ENCODE data around the gene RPS19BP1. TPM values are rescaled to one million over a fixed set of nuclear protein-coding genes. Genes with fewer than 3 reads are reported as not detected.

Gene RPS19BP1
- total RNA-seq (100 to 1,000 TPM in 5 of 9 donors, 10 to 100 TPM in 4; 80.4 to 250 (median 139) TPM), polyA plus RNA-seq (100 to 1,000 TPM in 2 of 3 donors, 10 to 100 TPM in 1; 39.5 to 217 (median 174) TPM)
- long read RNA-seq, donor 1, transcript RPS19BP1-203 (3 exons, 852 nt) = minor isoform, 9 of 129 reads
- long read RNA-seq, donor 1, transcript RPS19BP1-201 (4 exons, 927 nt) = major isoform, 76 of 129 reads
- long read RNA-seq, donor 1, partial matches to known transcripts = 41 of 129 reads
- long read RNA-seq, donor 1, other reads (novel, unspliced or antisense) = 0 of 129 reads
- long read RNA-seq, donor 2, transcript RPS19BP1-201 (4 exons, 927 nt) = major isoform, 32 of 41 reads
- long read RNA-seq, donor 2, transcript RPS19BP1-203 (3 exons, 852 nt) = minor isoform, 8 of 41 reads
- long read RNA-seq, donor 2, partial matches to known transcripts = 0 of 41 reads
- long read RNA-seq, donor 2, other reads (novel, unspliced or antisense) = 0 of 41 reads
- long read RNA-seq, donor 3, transcript RPS19BP1-201 (4 exons, 927 nt) = major isoform, 41 of 48 reads
- long read RNA-seq, donor 3, partial matches to known transcripts = 0 of 48 reads
- long read RNA-seq, donor 3, other reads (novel, unspliced or antisense) = 0 of 48 reads
- long read RNA-seq, donor 4, transcript RPS19BP1-201 (4 exons, 927 nt) = major isoform, 100 of 108 reads
- long read RNA-seq, donor 4, transcript RPS19BP1-203 (3 exons, 852 nt) = minor isoform, 7 of 108 reads
- long read RNA-seq, donor 4, partial matches to known transcripts = 0 of 108 reads
- long read RNA-seq, donor 4, other reads (novel, unspliced or antisense) = 1 of 108 reads
- long read RNA-seq, donor 5, transcript RPS19BP1-201 (4 exons, 927 nt) = major isoform, 107 of 110 reads
- long read RNA-seq, donor 5, partial matches to known transcripts = 0 of 110 reads
- long read RNA-seq, donor 5, other reads (novel, unspliced or antisense) = 3 of 110 reads
- long read RNA-seq, donor 6, transcript RPS19BP1-201 (4 exons, 927 nt) = major isoform, 89 of 95 reads
- long read RNA-seq, donor 6, partial matches to known transcripts = 2 of 95 reads
- long read RNA-seq, donor 6, other reads (novel, unspliced or antisense) = 1 of 95 reads
- long read RNA-seq, donor 7, transcript RPS19BP1-201 (4 exons, 927 nt) = major isoform, 29 of 56 reads
- long read RNA-seq, donor 7, transcript RPS19BP1-203 (3 exons, 852 nt) = minor isoform, 7 of 56 reads
- long read RNA-seq, donor 7, partial matches to known transcripts = 18 of 56 reads
- long read RNA-seq, donor 7, other reads (novel, unspliced or antisense) = 0 of 56 reads
- long read RNA-seq, donor 8, transcript RPS19BP1-201 (4 exons, 927 nt) = major isoform, 74 of 83 reads
- long read RNA-seq, donor 8, transcript RPS19BP1-203 (3 exons, 852 nt) = minor isoform, 8 of 83 reads
- long read RNA-seq, donor 8, partial matches to known transcripts = 0 of 83 reads
- long read RNA-seq, donor 8, other reads (novel, unspliced or antisense) = 0 of 83 reads
- long read RNA-seq, donor 9, transcript RPS19BP1-201 (4 exons, 927 nt) = major isoform, 30 of 60 reads
- long read RNA-seq, donor 9, partial matches to known transcripts = 28 of 60 reads
- long read RNA-seq, donor 9, other reads (novel, unspliced or antisense) = 0 of 60 reads
- long read RNA-seq, donor 10, transcript RPS19BP1-201 (4 exons, 927 nt) = major isoform, 20 of 29 reads
- long read RNA-seq, donor 10, transcript RPS19BP1-203 (3 exons, 852 nt) = minor isoform, 7 of 29 reads
- long read RNA-seq, donor 10, partial matches to known transcripts = 0 of 29 reads
- long read RNA-seq, donor 10, other reads (novel, unspliced or antisense) = 0 of 29 reads

- peak within 1 kb of the TSS; percentile 51 to 78 (median 64) for H3K4me3 ChIP-seq
- H3K4me1 ChIP-seq (replicated peaks in 1 of 2) = peaks cover 18 to 54% of the 10 kb centered on the region in 2 donors
- TF ChIP-seq POLR2A (IDR thresholded peaks at IDR 0.05) (peak; percentile 58 to 86), CTCF (IDR thresholded peaks at IDR 0.05) (peak in 1 of 6 experiments; percentile 23)
- H3K27ac ChIP-seq = peak within 1 kb of the TSS; percentile 49 to 91 (median 87)
- H3K9me3 ChIP-seq (replicated peaks in 1 of 3) = no peaks in the 10 kb centered on the region
- no peaks in the 10 kb centered on the region for H3K27me3 ChIP-seq
- DNase-seq = peak; percentile 99 to 100 (median 100)
- 0 to 1% (median 1%) methylated on average over 14 to 67 of the region's 67 CpGs for WGBS, 4 donors
- intact Hi-C loops (cut with DNase I) = loop anchor here in 1 of 2 donors (10.0 kb wide), 1 partner anchor 812 kb away; the partner anchor contains the start of gene ADSL
- peaks cover 0 to 22% of the 10 kb centered on the region in 2 donors for H3K36me3 ChIP-seq (replicated peaks in 1 of 2)
Measured at GRCh38 chr22:39532215-39533073, at the start of gene RPS19BP1. Gene RPS19BP1, minus strand, starts transcription at chr22:39532748. Its CDS starts 10 bp downstream, at chr22:39532738.

GRCh38 chr22:39581303-39581702 is 48.8 kb upstream of the RPS19BP1 start:
- Histone ChIP-seq H3K9me3 (replicated peaks in 1 of 3) (no peaks in the 10 kb centered on the region), H3K4me3 (no peak overlapping the region), H3K36me3 (replicated peaks in 1 of 2) (no peaks in the 10 kb centered on the region), H3K27ac (no peak overlapping the region), H3K4me1 (replicated peaks in 1 of 2) (no peaks in the 10 kb centered on the region), H3K27me3 (no peaks in the 10 kb centered on the region)
- TF ChIP-seq CTCF (IDR thresholded peaks at IDR 0.05) (no peak), POLR2A (IDR thresholded peaks at IDR 0.05) (no peak)
- intact Hi-C loops (cut with DNase I) = no loop called here
- DNase-seq = no peak
- 86 to 96% (median 92%) methylated on average over 3 to 8 of the region's 8 CpGs for whole genome bisulfite sequencing, 4 donors

GRCh38 chr22:39580795-39581194 is 48.2 kb upstream of the RPS19BP1 start:
- Histone ChIP-seq H3K4me3 (no peak overlapping the region), H3K27ac (no peak overlapping the region), H3K4me1 (replicated peaks in 1 of 2) (no peaks in the 10 kb centered on the region), H3K36me3 (replicated peaks in 1 of 2) (no peaks in the 10 kb centered on the region), H3K27me3 (no peaks in the 10 kb centered on the region), H3K9me3 (replicated peaks in 1 of 3) (no peaks in the 10 kb centered on the region)
- WGBS, 4 donors = 84 to 100% (median 92%) methylated on average over 2 to 6 of the region's 6 CpGs
- no peak for TF ChIP-seq POLR2A (IDR thresholded peaks at IDR 0.05)
- TF ChIP-seq CTCF (IDR thresholded peaks at IDR 0.05) = no peak
- intact Hi-C loops (cut with DNase I) = no loop called here
- no peak for DNase-seq
